Endometrium (tissue), 2 donors: ENCODE measurements around the gene TMEM232.
"Not testable (repeated sequence)": the region's sequence is repeated elsewhere in the genome, so short reads cannot be mapped to it uniquely, and the experiment has no call there.

ENCODE experiments used
- FAIRE-seq: peaks from 2 replicates; lab custom pipeline; 2012; peaks lifted over from hg19 to GRCh38; lab: Jason Lieb, UNC
- donor health status: control.
- donor health status: control.

Gene TMEM232

DNA sequence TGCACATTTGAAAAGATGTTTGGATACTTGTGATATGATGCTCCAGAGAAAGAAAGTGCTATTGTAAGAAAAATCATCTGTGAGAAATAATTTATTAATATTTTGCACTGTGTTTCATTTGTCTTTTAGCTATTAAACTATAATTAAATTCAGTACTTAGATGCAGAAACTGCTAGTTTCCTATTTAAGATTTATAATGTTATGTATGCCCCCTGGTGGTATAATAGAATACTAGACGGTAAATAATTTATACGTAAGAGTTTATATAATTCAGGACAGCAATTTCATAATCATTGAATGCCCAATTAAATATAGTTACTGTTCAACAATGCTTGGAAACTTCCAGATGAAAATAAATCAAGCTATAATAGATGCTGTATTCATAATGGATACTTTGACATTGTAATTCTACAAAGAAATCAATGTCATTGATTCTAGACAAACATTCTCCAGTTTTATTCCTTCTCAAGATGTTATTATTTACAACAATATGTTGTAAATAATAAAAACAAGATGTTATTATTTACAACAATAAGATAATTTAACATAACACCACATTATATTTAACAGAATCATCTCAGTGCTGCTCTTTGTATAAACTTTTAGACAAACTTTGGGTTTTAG is 101.0 kb downstream of the TMEM232 start:
- peak; percentile 94 for FAIRE-seq

DNA sequence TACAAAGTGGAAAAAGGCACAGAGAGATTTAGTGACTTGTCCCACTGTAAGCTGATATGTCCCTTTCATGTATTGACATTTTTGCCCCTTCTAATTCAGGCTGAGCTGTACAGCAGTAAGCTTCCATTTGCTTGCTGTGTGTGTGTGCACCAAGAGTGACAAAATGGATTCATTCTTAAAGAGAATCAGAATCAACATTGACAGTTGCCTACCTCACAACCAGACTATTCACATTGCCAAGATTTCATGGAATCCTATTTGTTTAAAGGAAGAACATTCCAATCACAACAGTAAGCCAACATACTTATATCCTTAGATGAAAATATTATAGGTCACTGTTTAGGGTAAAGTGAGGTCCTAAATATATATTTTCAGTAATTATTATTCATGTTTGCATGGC is 102.6 kb downstream of the TMEM232 start:
- FAIRE-seq: no peak

DNA sequence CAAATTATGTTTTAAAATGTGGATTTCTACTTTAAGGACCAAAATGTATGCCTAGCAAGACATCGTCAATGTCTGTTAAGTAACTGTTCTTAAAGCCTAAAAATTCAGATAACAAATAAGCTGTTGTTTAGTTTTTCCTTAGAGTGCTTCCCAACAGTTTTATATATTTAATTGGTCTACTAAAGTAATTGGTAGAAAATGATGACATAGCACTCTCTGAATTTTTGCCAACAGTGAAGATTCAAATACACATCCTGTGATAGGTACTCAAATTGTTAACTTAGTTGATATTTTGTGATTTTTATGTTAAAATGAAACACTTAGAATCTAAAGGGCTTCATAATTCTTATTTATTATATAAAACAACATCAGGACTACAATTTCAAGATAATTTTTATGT is 107.5 kb downstream of the TMEM232 start:
- FAIRE-seq: no peak

DNA sequence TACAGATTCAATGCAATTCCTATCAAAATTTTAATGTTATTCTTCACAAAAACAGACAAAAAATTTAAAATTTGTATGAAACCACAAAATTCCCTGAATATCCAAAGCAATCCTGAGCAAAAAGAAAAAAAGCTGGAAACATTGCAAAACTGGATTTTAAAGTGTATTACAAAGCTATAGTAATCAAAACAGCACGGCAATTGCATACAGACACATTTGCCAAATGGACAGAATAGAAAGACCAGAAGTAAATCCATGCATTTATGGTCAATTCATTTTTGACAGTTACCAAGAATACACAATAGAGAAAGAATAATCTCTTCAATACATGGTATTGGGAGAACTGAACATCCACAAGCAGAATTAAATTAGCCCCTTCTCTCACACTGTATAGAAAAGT is 110.5 kb downstream of the TMEM232 start:
- no peak for FAIRE-seq

DNA sequence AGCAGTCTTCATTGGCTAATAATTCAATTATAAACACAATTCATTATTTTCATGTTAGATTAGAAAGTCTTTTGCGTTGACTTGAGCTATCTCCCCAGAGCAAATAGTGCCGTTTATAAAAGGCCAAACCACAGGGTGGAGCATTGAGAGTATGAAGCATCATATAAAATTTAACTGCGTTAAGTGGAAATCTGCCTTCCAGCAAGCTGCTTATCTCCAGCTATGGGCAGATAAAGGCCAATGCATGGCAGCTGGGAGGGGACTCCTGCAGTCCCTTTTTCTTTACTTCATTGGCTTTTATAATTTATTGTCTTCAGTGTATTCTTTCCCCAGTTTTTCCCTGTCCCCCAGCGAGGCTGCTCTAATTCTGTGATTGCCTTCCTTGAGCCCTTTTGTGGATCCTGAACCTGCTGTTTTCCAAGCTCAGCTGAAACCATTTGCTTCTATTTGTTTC is 113.7 kb downstream of the TMEM232 start:
- no peak for FAIRE-seq

DNA sequence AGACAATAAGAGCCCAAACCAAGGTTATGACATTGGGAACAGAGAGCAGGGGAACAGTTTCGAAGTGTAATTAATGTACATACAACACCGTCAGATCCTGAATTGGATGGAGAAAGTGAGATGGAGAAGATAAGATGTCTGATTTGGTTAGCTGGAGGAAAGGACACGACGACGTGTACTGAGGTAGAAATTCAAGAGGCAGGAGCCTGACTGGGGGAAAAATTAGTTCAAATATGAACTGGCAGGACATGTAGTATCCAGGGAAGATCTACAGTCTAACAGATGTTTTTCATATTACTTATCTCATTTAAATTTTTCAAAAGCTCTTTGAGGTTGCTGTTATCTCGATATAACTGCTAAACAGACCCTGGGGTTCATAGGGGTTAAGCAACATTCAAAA is 114.7 kb downstream of the TMEM232 start:
- FAIRE-seq: no peak

DNA sequence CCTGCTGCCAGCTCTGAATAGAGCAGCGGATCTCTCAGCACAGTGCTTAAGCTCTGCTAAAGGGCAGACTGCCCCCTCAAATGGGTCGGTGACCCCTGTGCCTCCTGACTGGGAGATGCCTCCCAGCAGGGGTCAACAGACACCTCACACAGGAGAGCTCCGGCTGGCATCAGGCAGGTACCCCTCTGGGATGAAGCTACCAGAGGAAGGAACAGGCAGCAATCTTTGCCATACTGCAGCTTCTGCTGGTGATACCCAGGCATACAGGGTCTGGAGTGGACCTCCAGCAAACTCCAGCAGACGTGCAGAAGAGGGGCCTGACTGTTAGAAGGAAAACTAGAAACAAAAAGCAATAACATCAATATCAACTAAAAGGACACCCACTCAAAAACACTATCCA is 131.6 kb downstream of the TMEM232 start:
- no peak for FAIRE-seq

DNA sequence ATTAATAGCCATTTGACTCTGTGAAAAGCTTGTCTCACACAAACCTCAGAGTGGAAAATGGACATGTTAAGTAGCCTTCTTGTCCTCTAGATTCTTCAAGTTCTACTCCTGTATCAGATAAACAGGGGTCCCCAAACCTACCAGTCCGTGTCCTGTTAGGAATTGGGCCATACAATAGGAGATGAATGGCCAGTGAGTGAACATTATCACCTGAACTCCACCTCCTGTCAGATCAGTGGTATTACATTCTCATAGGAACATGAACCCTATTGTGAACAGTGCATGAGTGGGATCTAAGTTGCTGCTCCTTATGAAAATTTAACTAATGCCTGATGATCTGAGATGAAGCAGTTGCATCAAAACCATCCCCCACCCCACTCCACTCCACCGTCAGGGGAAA is 136.3 kb downstream of the TMEM232 start:
- no peak for FAIRE-seq

DNA sequence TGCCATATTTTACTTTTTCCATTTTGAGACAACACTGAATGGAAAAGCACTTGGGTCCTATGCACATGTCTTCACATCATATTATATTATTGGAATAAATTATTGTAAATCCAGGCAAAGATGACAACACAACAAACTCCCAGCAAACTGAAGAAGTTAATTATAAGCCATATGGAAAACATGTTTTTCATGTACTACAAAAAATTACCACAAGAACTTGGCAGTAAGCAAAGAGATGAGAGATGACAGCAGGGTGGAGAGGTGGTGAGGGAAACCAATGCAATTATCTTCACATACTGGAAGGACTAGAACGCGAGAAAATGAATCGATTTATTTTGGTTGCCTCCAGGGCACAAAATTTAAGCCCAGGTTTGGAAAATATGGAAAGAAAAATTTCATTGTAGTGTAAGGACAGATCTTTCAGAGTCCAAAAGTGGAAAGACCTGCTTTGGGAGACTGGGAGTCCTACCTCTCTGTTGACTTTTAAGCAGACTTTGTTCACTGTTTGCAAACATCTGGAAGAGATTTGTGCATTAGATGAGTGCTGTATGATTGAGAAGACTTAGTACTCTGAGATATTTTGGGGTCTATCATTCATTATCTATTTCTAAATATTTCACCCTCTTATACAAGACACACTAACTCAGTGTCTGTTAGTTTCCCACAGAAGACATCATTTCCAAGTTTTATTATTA is 138.0 kb downstream of the TMEM232 start:
- FAIRE-seq: no peak

DNA sequence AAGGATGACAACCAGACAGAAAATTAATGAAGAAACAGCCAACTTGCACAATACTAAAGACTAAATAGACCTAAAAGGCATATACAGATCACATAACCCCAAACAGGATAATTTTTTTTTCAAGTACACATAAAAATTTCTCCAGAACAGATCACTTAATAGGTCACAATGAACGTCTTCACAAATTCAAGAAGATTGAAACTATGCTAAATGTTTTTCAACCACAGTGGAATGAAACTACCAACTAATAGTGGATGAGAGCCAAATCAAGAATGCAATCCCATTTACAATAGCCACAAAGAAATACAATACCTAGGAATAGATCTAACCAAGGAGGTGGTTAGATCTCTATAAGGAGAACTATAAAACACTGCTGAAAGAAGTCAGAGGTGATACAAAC is 145.8 kb downstream of the TMEM232 start:
- FAIRE-seq: no peak

DNA sequence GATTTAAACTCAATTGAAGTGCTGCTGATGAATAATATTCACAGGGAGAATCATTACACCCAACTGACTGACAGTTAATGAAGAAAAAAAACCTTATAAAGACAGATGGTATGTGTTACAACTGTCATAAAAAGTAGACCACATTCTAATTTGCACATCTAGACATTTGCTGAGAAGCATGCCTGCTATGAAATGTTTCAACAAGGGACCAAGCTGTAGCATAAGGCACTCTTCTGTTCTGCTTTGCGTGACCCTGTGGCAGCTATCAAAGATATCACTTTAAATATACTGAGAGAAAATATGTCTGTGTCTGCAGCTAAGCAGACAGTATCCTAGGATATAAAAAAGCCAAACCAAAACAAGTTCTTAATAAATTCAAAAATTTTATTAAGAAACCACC is 153.7 kb downstream of the TMEM232 start:
- no peak for FAIRE-seq

DNA sequence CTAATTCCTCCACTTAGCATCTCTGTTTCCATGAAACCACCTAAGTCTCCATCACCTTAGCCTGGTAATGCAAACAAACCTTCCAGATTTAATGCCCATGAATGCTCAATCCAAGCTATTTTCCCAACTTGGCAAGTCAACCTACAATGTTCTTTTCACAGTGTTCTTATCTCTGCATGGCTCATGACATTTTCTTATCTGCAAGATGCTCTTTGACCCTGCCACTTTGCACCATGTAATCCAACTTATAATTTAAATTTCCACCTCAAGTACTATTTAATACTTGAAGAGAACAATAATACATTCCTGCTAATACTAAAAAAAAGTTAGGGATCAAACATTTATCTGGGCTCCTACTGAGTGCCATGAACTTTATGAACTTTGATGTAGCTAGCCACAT is 164.3 kb downstream of the TMEM232 start:
- FAIRE-seq: no peak

DNA sequence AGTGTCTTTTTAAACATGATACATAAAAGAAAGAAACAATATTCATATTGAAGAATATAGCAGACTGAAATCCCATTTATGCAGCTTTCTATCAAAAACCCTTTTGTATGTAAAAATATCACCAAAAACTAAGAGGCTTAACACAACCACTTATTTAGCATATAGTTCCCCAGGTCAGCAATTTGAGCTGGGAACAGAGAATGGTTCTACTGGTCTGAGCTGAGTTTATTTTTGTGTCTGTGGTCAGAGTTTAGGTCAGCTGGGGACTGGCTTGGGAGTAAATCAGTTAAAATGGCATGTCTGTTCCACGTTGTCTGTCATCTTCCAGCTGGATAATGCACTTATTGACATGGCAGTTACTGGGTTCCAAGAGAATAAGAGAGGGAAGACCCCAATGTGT is 165.0 kb downstream of the TMEM232 start:
- no peak for FAIRE-seq

DNA sequence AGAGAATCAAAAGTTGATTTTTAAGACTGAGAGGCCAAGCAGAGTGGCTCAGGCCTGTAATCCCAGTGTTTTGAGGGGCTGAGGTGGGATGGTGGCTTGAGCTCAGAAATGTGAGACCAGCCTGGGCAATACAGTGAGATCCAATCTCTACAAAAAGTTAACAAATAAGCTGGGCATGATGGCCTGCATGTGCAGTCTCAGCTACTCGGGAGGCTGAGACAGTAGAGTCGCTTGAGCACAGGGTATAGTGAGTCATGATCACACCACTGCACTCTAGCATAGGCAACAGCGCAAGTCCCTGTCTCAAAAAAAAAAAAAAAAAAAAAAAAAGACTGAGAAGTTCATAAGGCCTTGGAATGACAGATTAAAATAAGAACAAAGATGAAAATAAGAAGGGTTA is 177.2 kb downstream of the TMEM232 start:
- no peak for FAIRE-seq

DNA sequence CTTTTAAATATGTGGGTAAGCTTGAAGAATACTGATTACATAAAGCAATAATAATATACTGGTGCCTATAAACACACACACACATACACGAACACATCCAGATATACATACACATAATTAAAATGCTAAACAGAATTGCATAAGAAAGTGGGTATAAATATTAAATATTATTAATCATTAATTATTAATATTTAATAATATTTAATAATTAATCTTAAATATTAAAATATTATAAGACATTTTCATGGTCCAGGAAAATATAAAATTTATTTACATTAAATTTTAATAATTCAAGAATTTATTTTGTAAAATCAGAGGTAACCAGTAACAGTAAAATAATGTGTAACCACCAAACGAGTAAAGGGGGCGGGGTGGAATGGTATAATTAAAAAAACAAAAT is 178.3 kb downstream of the TMEM232 start:
- no peak for FAIRE-seq

DNA sequence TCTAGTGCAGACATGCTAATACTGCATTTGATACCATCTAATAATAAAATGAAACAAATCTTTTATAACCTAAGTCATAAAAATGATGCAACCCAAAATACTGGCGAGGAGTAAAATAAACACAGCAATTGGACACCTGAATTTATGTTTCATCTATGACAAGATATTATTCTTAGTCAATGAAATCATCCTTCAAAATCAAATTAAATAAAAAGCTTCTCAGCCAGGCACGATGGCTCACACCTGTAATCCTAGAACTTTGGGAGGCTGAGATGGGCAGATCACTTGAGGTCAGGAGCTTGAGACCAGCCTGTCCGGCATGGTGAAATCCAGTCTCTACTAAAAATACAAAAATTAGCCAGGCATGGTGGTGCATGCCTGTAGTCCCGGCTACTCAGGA is 179.0 kb downstream of the TMEM232 start:
- FAIRE-seq: no peak

DNA sequence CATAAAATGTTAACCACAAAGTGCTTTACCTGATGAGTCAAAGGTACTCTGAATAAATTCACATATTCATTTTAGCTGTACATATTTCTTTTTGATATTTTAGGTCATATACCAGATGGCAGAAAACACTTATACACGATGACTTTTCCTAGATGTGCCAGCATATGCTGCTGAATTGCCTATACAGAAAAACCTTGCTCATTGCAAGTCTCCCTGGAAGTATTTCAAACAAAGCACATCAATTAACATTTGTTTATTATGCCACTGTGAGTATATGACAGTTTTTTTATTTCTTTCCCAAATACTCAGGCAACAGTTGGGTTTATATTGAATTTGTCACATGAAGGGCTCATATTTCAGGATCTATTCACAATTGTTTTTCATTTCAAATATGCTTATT is 180.8 kb downstream of the TMEM232 start:
- FAIRE-seq: no peak

DNA sequence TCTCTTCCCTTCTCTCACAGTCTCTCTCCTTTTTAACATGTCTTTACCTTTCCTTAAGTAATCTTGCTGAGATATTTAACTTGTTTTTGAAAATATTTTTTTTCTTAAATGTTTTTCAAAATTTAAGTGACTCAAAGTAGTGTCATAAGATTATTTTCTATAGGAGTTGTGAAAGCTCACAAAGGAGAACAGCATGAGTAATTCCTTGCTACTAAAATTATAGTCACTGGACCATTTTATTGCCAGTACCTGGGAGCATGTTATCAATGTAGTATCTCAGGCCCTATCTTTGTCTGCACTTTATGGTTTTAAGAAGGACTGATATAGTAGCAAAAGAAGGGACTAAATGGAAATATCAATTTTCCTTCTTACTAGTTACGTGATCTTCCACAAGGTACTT is 181.9 kb downstream of the TMEM232 start:
- no peak for FAIRE-seq

DNA sequence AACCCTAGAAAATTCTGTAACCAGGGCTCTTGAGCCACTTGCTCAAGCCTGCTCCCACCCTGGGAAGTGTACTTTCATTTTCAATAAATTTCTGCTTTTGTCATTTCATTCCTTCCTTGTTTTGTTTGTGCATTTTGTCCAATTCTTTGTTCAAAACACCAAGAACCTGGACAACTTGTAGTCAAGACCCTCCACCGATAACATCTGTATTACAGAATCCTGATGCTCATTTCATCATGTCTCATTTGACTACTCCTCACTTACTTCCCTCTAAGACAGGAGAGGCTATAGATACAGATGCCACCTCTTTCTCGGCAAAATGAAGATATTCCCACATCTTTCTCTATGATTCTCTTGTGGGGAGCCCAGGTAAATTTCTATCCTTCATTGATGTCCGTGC is 183.5 kb downstream of the TMEM232 start:
- no peak for FAIRE-seq

DNA sequence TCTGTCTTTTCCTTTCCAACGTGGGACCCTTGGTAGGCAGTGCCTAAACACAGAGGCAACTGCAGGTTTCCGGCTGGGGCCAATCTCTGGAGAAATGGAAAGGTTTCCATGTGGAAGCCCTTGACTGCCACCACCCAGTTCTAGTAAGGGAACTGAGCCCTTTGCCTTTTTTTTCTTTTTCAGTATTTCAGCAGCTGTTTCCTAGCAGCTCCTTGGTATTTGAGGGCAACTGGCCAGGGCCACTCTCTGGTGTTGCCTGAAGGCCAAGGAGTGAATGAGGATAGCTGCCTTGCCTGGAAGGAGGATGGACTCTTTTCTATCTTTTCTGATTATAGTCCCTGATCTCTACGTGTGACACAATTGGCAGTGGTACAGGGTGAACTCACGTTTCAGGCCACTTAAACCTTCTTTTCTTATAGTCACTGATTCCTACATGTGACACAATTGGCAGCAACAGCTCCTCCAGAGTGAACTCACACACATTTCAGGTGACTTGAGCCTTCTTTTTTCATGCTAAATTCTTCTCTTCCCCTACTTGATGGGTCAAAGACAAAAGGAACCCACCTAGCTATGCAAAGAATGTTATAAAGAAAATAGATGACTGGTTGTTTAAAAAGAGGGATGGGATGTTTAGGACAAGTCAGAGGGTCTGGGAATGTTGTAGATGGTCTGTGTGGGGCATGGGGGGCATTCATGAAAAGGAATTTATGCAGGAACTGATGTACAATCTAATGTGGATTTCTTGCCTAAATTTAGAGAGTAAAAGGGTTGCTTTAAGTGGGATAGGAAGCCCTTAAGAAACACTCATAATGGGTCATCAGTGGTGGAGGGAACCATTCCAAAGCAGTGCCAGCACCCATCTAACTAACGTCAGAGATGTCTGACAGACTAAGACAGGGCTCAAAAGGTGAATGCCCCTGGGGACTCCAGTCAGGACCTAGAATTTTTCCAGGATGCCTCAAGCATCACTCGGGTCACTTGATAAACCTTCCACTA is 190.1 kb downstream of the TMEM232 start:
- no peak for FAIRE-seq

DNA sequence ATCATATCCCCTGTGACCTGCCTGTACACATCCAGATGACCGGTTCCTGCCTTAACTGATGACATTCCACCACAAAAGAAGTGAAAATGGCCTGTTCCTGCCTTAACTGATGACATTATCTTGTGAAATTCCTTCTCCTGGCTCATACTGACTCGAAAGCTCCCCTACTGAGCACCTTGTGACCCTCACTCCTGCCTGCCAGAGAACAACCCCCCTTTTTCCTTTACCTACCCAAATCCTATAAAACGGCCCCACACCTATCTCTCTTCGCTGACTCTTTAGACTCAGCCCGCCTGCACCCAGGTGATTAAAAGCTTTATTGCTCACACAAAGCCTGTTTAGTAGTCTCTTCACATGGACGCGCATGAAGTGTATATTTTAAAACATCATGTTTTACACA is 191.3 kb downstream of the TMEM232 start:
- FAIRE-seq: not testable (repeated sequence)

DNA sequence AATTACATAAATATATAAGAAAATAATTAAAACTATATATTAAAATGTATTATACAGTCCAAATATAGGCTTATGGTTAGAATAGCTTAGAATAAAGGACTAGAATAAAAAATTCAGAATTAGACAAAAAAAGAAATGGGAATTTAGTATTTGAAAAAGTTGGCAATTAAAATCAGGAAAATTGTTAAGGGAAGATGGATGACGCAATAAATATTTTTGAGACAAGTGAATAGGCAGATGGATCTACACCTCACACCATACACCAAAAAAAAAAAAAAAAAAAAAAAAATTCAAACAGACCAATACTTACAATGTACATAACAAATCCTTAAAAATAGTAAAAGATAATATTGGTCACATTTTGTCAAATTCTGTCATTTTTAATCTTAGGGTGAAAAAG is 200.7 kb downstream of the TMEM232 start:
- peak; percentile 46 for FAIRE-seq

DNA sequence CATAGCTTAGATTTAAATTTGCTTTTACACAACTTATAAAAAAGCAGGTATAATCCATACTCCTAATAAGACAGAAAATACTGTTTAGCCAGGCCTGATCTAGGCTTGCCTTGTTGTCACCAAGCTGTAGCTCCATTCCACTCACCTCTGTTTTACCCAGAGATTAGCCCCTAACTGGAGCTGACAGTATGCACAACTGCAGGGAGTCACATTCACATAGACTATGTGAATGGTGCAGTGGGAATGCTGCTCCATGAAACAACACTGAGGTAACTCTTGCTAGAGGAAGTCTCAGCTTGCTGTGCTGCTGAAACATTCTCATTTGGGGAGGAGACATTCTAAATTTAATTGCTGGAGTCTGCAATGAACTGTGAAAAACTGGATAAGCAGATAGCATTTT is 209.1 kb downstream of the TMEM232 start:
- FAIRE-seq: no peak
